SK-N-SH treated with all-trans-retinoic acid at 6 μM for 48 hours (cell line): ENCODE measurements around the gene NRF1.

ENCODE experiments used
- ATAC-seq: fragments of 200-7000 bp; cut with Tn5 transposase; 3 replicates; pipeline ENCODE4 v1.9.1; 2020; ENCODE audit warnings: mild to moderate bottlenecking, moderate library complexity
- ARNTL ChIP-seq: fragments of 450-650 bp; formaldehyde crosslinking; IDR thresholded peaks from 2 replicates; pipeline ENCODE4 v1.5.0; 2020; ENCODE audit warnings: low read depth, mild to moderate bottlenecking, moderate library complexity, borderline replicate concordance
- BACH2 ChIP-seq: fragments of 250-450 bp; sonication (Bioruptor Pico); IDR thresholded peaks from 2 replicates; pipeline ENCODE4 v1.9.0; 2021; ENCODE audit warnings: mild to moderate bottlenecking, borderline replicate concordance
- CREB5 ChIP-seq: fragments of 250-450 bp; sonication (Bioruptor Pico); IDR thresholded peaks from 2 replicates; pipeline ENCODE4 v1.5.1; 2020; ENCODE audit warnings: low read depth, mild to moderate bottlenecking, moderate library complexity
- CSRNP3 ChIP-seq: fragments of 250-450 bp; sonication (Bioruptor Pico); IDR thresholded peaks from 2 replicates; pipeline ENCODE4 v1.5.1; 2021; ENCODE audit warnings: mild to moderate bottlenecking, moderate library complexity
- ESRRG ChIP-seq: fragments of 250-450 bp; sonication (Bioruptor Pico); IDR thresholded peaks from 2 replicates; pipeline ENCODE4 v1.6.1; 2021; ENCODE audit warnings: mild to moderate bottlenecking
- GLIS3 ChIP-seq: fragments of 250-450 bp; sonication (Bioruptor Pico); IDR thresholded peaks from 2 replicates; pipeline ENCODE4 v1.5.0; 2020; ENCODE audit warnings: mild to moderate bottlenecking, moderate library complexity
- PATZ1 ChIP-seq: fragments of 250-450 bp; sonication (Bioruptor Pico); IDR thresholded peaks from 2 replicates; pipeline ENCODE4 v1.8.0; 2020; ENCODE audit warnings: mild to moderate bottlenecking, moderate library complexity, borderline replicate concordance
- POU6F1 ChIP-seq: fragments of 250-450 bp; sonication (Bioruptor Pico); IDR thresholded peaks from 2 replicates; pipeline ENCODE4 v1.8.0; 2021; ENCODE audit warnings: low read depth, mild to moderate bottlenecking, moderate library complexity, borderline replicate concordance
- RARB ChIP-seq: fragments of 250-450 bp; sonication (Bioruptor Pico); IDR thresholded peaks from 2 replicates; pipeline ENCODE4 v1.8.0; 2021; ENCODE audit warnings: mild to moderate bottlenecking, moderate library complexity
- SNAI2 ChIP-seq: fragments of 250-450 bp; sonication (Bioruptor Pico); IDR thresholded peaks from 2 replicates; pipeline ENCODE4 v1.5.0; 2020; ENCODE audit warnings: mild to moderate bottlenecking, moderate library complexity
- TCF4 ChIP-seq: fragments of 250-450 bp; sonication (Bioruptor Pico); IDR thresholded peaks from 2 replicates; pipeline ENCODE4 v1.8.0; 2021; ENCODE audit warnings: mild to moderate bottlenecking, moderate library complexity, borderline replicate concordance
- TOX ChIP-seq: fragments of 250-450 bp; sonication (Bioruptor Pico); IDR thresholded peaks from 2 replicates; pipeline ENCODE4 v1.8.0; 2021; ENCODE audit warnings: mild to moderate bottlenecking, moderate library complexity, borderline replicate concordance
- TSHZ2 ChIP-seq: fragments of 250-450 bp; sonication (Bioruptor Pico); IDR thresholded peaks from 2 replicates; pipeline ENCODE4 v1.5.0; 2020; ENCODE audit warnings: mild to moderate bottlenecking, moderate library complexity
- ZFP3 ChIP-seq: fragments of 250-450 bp; sonication (Bioruptor Pico); IDR thresholded peaks from 2 replicates; pipeline ENCODE4 v1.5.0; 2020; ENCODE audit warnings: mild to moderate bottlenecking, moderate library complexity
- ZFP30 ChIP-seq: fragments of 450-650 bp; formaldehyde crosslinking; IDR thresholded peaks from 2 replicates; pipeline ENCODE4 v1.5.0; 2022; ENCODE audit warnings: mild to moderate bottlenecking, moderate library complexity
- ZNF565 ChIP-seq: fragments of 450-650 bp; formaldehyde crosslinking; conservative IDR thresholded peaks from 2 replicates; pipeline ENCODE4 v1.5.0; 2020; ENCODE audit warnings: low read depth, mild to moderate bottlenecking, moderate library complexity
- ZNF70 ChIP-seq: fragments of 450-650 bp; formaldehyde crosslinking; IDR thresholded peaks from 2 replicates; pipeline ENCODE4 v1.5.0; 2020; ENCODE audit warnings: mild to moderate bottlenecking, moderate library complexity
- ZNF8 ChIP-seq: fragments of 450-650 bp; formaldehyde crosslinking; IDR thresholded peaks from 2 replicates; pipeline ENCODE4 v1.5.0; 2020; ENCODE audit warnings: mild to moderate bottlenecking, moderate library complexity

The NRF1 gene

GRCh38 chr7:129636641-129637040 is 25.1 kb downstream of the NRF1 start (continued):
- TF ChIP-seq CREB5 (CRISPR knock-in tag) (no peak), POU6F1 (CRISPR knock-in tag) (no peak)

GRCh38 chr7:129640400-129640799 is 28.9 kb downstream of the NRF1 start:
- ATAC-seq = no peak

GRCh38 chr7:129642871-129643549 is 31.5 kb downstream of the NRF1 start:
- peak; percentile 45 for ATAC-seq
- no peak for TF ChIP-seq BACH2 (CRISPR knock-in tag)
- no peak for TF ChIP-seq CREB5 (CRISPR knock-in tag)
- no peak for TF ChIP-seq RARB
- TF ChIP-seq TCF4 (CRISPR knock-in tag) = no peak
- no peak for TF ChIP-seq ARNTL (CRISPR knock-in tag)
- TF ChIP-seq ZFP3 (CRISPR knock-in tag) = no peak
- TF ChIP-seq ZFP30 (CRISPR knock-in tag) = no peak
- TF ChIP-seq SNAI2 = no peak
- TF ChIP-seq CSRNP3 (CRISPR knock-in tag) = no peak
- no peak for TF ChIP-seq ESRRG (CRISPR knock-in tag)
- TF ChIP-seq TOX (CRISPR knock-in tag) = no peak

More at GRCh38 chr7:129640400-129640799, 28.9 kb downstream of the NRF1 start:
- TF ChIP-seq ZNF70 (CRISPR knock-in tag) (no peak), ZNF8 (CRISPR knock-in tag) (no peak), TSHZ2 (CRISPR knock-in tag) (no peak), GLIS3 (CRISPR knock-in tag) (no peak), CREB5 (CRISPR knock-in tag) (no peak), PATZ1 (CRISPR knock-in tag) (no peak), ZNF565 (CRISPR knock-in tag) (no peak)
- TF ChIP-seq, all 23 proteins: peak for 0
